ENCODE data around the gene PERM1. TPM values are rescaled to one million over a fixed set of nuclear protein-coding genes. Genes with fewer than 3 reads are reported as not detected.

The PERM1 gene
- total RNA-seq, 1 experiment from 2014 or later: 1.5 TPM

DNA sequence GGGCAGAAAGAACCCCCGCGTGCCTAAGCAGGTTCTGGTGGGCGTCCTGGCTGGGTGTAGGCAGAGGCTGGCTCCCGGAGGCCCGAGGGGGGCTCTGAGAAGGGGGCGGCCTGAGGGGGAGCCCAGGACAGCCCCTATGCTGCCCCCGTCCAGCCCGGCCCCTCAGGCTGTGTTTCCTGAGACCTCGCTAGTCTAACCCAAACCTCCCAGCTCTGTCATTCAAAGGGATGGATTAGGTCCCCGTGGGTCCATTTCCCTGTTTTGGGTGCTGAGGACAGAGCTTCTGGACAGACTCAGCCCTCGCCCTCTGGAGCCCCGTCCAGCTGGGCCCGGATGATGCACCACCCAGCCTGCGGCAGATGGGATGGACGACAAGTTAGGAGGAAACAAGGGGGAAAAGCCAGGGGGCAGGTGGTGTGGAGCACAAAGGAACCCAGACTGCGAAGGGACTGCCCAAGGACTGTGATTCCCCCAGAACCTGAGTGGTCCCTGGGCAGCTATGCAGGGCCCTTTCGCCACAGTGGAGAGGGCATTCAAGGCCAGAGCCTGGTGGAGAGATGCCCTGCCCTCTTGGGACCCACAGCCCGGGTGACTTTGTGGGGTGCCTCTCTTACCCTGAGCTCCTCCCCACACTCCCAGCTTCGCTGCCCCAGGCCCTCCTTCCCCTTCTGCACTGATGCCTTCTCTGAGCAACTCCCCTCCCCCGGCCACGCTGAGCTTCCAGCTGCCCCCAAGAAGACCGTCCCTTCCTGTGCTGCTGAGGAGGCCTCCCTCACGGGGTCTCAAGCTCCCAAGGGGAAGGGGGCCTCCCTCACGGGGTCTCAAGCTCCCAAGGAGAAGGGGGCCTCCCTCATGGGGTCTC lies 15.2 kb upstream of the PERM1 start:
- in situ Hi-C loops (cut with HindIII; ENCODE audit: low pct_unique_long_range_greater_than_20kb, low sequenced_read_pairs) (no loop called here), intact Hi-C loops (cut with micrococcal nuclease; ENCODE audit: unreplicated experiment) (no loop called here)
- no TSS peak for BruUV-seq (replicated peaks)

More for the DNA sequence above, 15.2 kb upstream of the PERM1 start:
- ChIA-PET CTCF (interaction anchor here (1.4 kb wide), 1 partner anchor 13 kb away, joined by 4 read pairs; no protein-coding TSS in a partner anchor), POLR2A (no interaction called here)
- H3K4me1 ChIP-seq (ENCODE audit: control insufficient read depth, insufficient read depth, low read length): peaks cover 16% of the 10 kb centered on the region
- H3K36me3 ChIP-seq (ENCODE audit: control insufficient read depth, insufficient read depth, low read length): no peaks in the 10 kb centered on the region; the same call in 1 of the 2 replicates
- H3K4me3 ChIP-seq (ENCODE audit: low read depth in 2 of 2, low read length in 2 of 2): peak overlapping the region in 1 of 2 experiments; percentile 8; a peak in 1 of 4 replicates
- H3K27me3 ChIP-seq (ENCODE audit: control insufficient read depth, insufficient read depth, low read length): no peaks in the 10 kb centered on the region
- DNase-seq (ENCODE audit: low read depth, low spot score) (no peak), ATAC-seq (no peak)
- TF ChIP-seq REST (IDR thresholded peaks at IDR 0.05; ENCODE audit: insufficient read depth in 1 of 2, low read depth in 2 of 2, low read length in 1 of 2): no peak
- no peak for TF ChIP-seq POLR2AphosphoS5 (IDR thresholded peaks at IDR 0.05; ENCODE audit: low read depth, low read length)
- TF ChIP-seq, protein P1, sequence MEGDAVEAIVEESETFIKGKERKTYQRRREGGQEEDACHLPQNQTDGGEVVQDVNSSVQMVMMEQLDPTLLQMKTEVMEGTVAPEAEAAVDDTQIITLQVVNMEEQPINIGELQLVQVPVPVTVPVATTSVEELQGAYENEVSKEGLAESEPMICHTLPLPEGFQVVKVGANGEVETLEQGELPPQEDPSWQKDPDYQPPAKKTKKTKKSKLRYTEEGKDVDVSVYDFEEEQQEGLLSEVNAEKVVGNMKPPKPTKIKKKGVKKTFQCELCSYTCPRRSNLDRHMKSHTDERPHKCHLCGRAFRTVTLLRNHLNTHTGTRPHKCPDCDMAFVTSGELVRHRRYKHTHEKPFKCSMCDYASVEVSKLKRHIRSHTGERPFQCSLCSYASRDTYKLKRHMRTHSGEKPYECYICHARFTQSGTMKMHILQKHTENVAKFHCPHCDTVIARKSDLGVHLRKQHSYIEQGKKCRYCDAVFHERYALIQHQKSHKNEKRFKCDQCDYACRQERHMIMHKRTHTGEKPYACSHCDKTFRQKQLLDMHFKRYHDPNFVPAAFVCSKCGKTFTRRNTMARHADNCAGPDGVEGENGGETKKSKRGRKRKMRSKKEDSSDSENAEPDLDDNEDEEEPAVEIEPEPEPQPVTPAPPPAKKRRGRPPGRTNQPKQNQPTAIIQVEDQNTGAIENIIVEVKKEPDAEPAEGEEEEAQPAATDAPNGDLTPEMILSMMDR (IDR thresholded peaks at IDR 0.05): no peak
- TF ChIP-seq TCF7L2 (IDR thresholded peaks at IDR 0.05; ENCODE audit: low read depth, low read length): no peak
- TF ChIP-seq SIN3A (IDR thresholded peaks at IDR 0.05; ENCODE audit: borderline replicate concordance, insufficient read depth, low read depth, low read length): no peak
- H3K9me3 ChIP-seq (ENCODE audit: control insufficient read depth, insufficient read depth, low read depth, low read length): no peaks in the 10 kb centered on the region
- H3K27ac ChIP-seq (ENCODE audit: low read length): peak overlapping the region; percentile 59; the same call in 1 of the 2 replicates

Data from Panc1 (cell line).